GM23248 (cell line): ENCODE data around the gene SLC9A5. TPM values are rescaled to one million over a fixed set of nuclear protein-coding genes. Genes with fewer than 3 reads are reported as not detected.
A peak's percentile ranks its signal among the peaks of the same experiment; 100 is the strongest.

Experiments used
- DNase-seq: peaks from one replicate; pipeline ENCODE4 v3.0.0-alpha.2; 2015
- H2AFZ ChIP-seq: fragments of 200-600 bp; sonication (generic); 2 replicates; pipeline ENCODE4 v1.6.1; 2016; ENCODE audit warnings: antibody characterized with exemption
- H3F3A ChIP-seq: fragments of 200-600 bp; sonication (generic); 2 replicates; pipeline ENCODE4 v1.6.1; 2016; ENCODE audit warnings: mild to moderate bottlenecking, antibody characterized with exemption, mixed run types; ENCODE audit not compliant: insufficient read depth
- H3K27ac ChIP-seq: fragments of 200-600 bp; sonication (generic); 2 replicates; pipeline ENCODE4 v1.5.1; 2016; ENCODE audit warnings: mild to moderate bottlenecking
- H3K27me3 ChIP-seq: fragments of 200-600 bp; sonication (generic); replicated peaks from 2 replicates; pipeline ENCODE4 v1.6.1; 2016; ENCODE audit warnings: mild to moderate bottlenecking; ENCODE audit not compliant: insufficient read depth
- H3K36me3 ChIP-seq: fragments of 200-600 bp; sonication (generic); 2 replicates; pipeline ENCODE4 v1.6.1; 2016; ENCODE audit warnings: low read depth, mild to moderate bottlenecking
- H3K4me1 ChIP-seq: fragments of 200-600 bp; sonication (generic); 2 replicates; pipeline ENCODE4 v1.6.1; 2016; ENCODE audit warnings: mild to moderate bottlenecking; ENCODE audit not compliant: insufficient read depth
- H3K4me2 ChIP-seq: fragments of 200-600 bp; sonication (generic); one replicate; pipeline ENCODE4 v1.6.1; 2016; ENCODE audit warnings: mild to moderate bottlenecking; ENCODE audit not compliant: unreplicated experiment
- H3K4me3 ChIP-seq: fragments of 200-600 bp; sonication (generic); 2 replicates; pipeline ENCODE4 v1.5.1; 2016; ENCODE audit warnings: mild to moderate bottlenecking
- H3K79me2 ChIP-seq: fragments of 200-600 bp; sonication (generic); 2 replicates; pipeline ENCODE4 v1.6.1; 2016; ENCODE audit warnings: mild to moderate bottlenecking; ENCODE audit not compliant: insufficient read depth
- H3K9ac ChIP-seq: fragments of 200-600 bp; sonication (generic); 2 replicates; pipeline ENCODE4 v1.6.1; 2016; ENCODE audit warnings: mild to moderate bottlenecking
- H3K9me2 ChIP-seq: fragments of 200-600 bp; sonication (generic); 2 replicates; pipeline ENCODE4 v1.6.1; 2016; ENCODE audit warnings: mixed run types, mild to moderate bottlenecking, moderate library complexity; ENCODE audit not compliant: insufficient read depth
- H3K9me3 ChIP-seq: fragments of 200-600 bp; sonication (generic); one replicate; pipeline ENCODE4 v1.6.1; 2017; ENCODE audit warnings: low read depth
- H4K20me1 ChIP-seq: fragments of 200-600 bp; sonication (generic); 2 replicates; pipeline ENCODE4 v1.6.0; 2016; ENCODE audit not compliant: insufficient read depth
- EZH2 ChIP-seq: fragments of 200-600 bp; sonication (generic); IDR thresholded peaks from 2 replicates; pipeline ENCODE4 v1.6.1; 2018; ENCODE audit warnings: antibody characterized with exemption, mild to moderate bottlenecking; ENCODE audit not compliant: insufficient read depth, poor library complexity, severe bottlenecking
- EZH2phosphoT487 ChIP-seq: fragments of 200-600 bp; sonication (generic); IDR thresholded peaks from 2 replicates; pipeline ENCODE4 v1.6.1; 2018; ENCODE audit warnings: antibody characterized with exemption, moderate library complexity, mild to moderate bottlenecking, low read depth; ENCODE audit not compliant: insufficient read depth
- WGBS, 2 experiments: methylation state at CpG; one replicate each; pipeline ENCODE4 v1.1.6; 2015 to 2017; ENCODE audit warnings: low lambda C conversion rate in 2 of 2, low coverage in 1 of 2; ENCODE audit errors: missing lambda C conversion rate in 2 of 2; 5-methylcytosine and 5-hydroxymethylcytosine counted together
- in situ Hi-C: fragments of 300-500 bp; cut with MboI; formaldehyde crosslinking; loops from 2 replicates; pipeline ENCODE4 v1.15.0; 2020
- polyA plus RNA-seq: library from polyadenylated mRNA; unstranded; fragments of >200 nt; fragmentation: Nextera tagmentation; extraction: Ambion mirVana; gene quantifications from 2 replicates; pipeline ENCODE4 v1.2.1, GENCODE V29; 2016
- total RNA-seq: library from RNA; depleted of rRNA; stranded (reverse); fragments of >200 nt; shearing (Covaris generic); gene quantifications from 2 replicates; pipeline ENCODE4 v1.2.3, GENCODE V29; 2014

The SLC9A5 gene
- total and polyA plus RNA-seq, 2 experiments from 2014 or later: 2.2 to 2.5 TPM

- peaks cover 32% of the 10 kb centered on the region for H3K4me1 ChIP-seq
- H3K4me3 ChIP-seq: no peak overlapping the region
- H3K9me2 ChIP-seq: no peaks in the 10 kb centered on the region
- no peak overlapping the region for H2AFZ ChIP-seq
- H4K20me1 ChIP-seq: no peaks in the 10 kb centered on the region
- H3K27me3 ChIP-seq: no peaks in the 10 kb centered on the region
- H3K36me3 ChIP-seq: no peaks in the 10 kb centered on the region
- no peak for DNase-seq
- in situ Hi-C loops: no loop called here
- H3F3A ChIP-seq: peaks cover 30% of the 10 kb centered on the region
- H3K27ac ChIP-seq: no peak overlapping the region
- no peaks in the 10 kb centered on the region for H3K9me3 ChIP-seq
- no peak overlapping the region for H3K4me2 ChIP-seq
- no peak overlapping the region for H3K9ac ChIP-seq
- peaks cover 26% of the 10 kb centered on the region for H3K79me2 ChIP-seq
- no peak for TF ChIP-seq EZH2phosphoT487
- 97 to 100% methylated on average over 3 of the region's 3 CpGs for WGBS, 2 experiments
These were observed 10.6 kb upstream of the SLC9A5 start for GRCh38 chr16:67238278-67238575.

- no peaks in the 10 kb centered on the region for H3K36me3 ChIP-seq
- peaks cover 33% of the 10 kb centered on the region for H3K79me2 ChIP-seq
- H4K20me1 ChIP-seq: no peaks in the 10 kb centered on the region
- H3F3A ChIP-seq: peaks cover 35% of the 10 kb centered on the region
- H3K27ac ChIP-seq: no peak overlapping the region
- WGBS, 2 experiments: 83 to 89% methylated on average over 9 of the region's 9 CpGs
- no peaks in the 10 kb centered on the region for H3K27me3 ChIP-seq
- no peak overlapping the region for H2AFZ ChIP-seq
- peaks cover 39% of the 10 kb centered on the region for H3K4me1 ChIP-seq
- H3K9ac ChIP-seq: no peak overlapping the region
- in situ Hi-C loops: no loop called here
- H3K9me2 ChIP-seq: no peaks in the 10 kb centered on the region
- no peak for DNase-seq
- H3K4me2 ChIP-seq: no peak overlapping the region
- TF ChIP-seq EZH2 (no peak), EZH2phosphoT487 (no peak)
- no peak overlapping the region for H3K4me3 ChIP-seq
- no peaks in the 10 kb centered on the region for H3K9me3 ChIP-seq
These were observed 9.8 kb upstream of the SLC9A5 start for GRCh38 chr16:67238806-67239470.

- no peaks in the 10 kb centered on the region for H3K27me3 ChIP-seq
- H3K79me2 ChIP-seq: peaks cover 36% of the 10 kb centered on the region
- peak overlapping the region; percentile 79 for H3K9ac ChIP-seq
- no peaks in the 10 kb centered on the region for H3K36me3 ChIP-seq
- DNase-seq: peak; percentile 61
- peak overlapping the region; percentile 20 for H3K4me2 ChIP-seq
- peak overlapping the region; percentile 95 for H3K27ac ChIP-seq
- peaks cover 55% of the 10 kb centered on the region for H3K4me1 ChIP-seq
- WGBS, 2 experiments: 46 to 48% methylated on average over 4 of the region's 4 CpGs
- H2AFZ ChIP-seq: no peak overlapping the region
- in situ Hi-C loops: no loop called here
- TF ChIP-seq EZH2 (no peak), EZH2phosphoT487 (no peak)
- H3K9me3 ChIP-seq: no peaks in the 10 kb centered on the region
- H3K9me2 ChIP-seq: no peaks in the 10 kb centered on the region
- no peak overlapping the region for H3K4me3 ChIP-seq
- H3F3A ChIP-seq: peaks cover 51% of the 10 kb centered on the region
- H4K20me1 ChIP-seq: no peaks in the 10 kb centered on the region
These were observed 8.3 kb upstream of the SLC9A5 start for GRCh38 chr16:67240506-67240905.

GRCh38 chr16:67241008-67241900 lies 7.5 kb upstream of the SLC9A5 start:
- no peaks in the 10 kb centered on the region for H4K20me1 ChIP-seq
- H3K9me3 ChIP-seq: no peaks in the 10 kb centered on the region
- H3K27me3 ChIP-seq: no peaks in the 10 kb centered on the region
- 13 to 16% methylated on average over 10 of the region's 10 CpGs for WGBS, 2 experiments
- no peaks in the 10 kb centered on the region for H3K36me3 ChIP-seq
- H3K4me1 ChIP-seq: peaks cover 56% of the 10 kb centered on the region
- H2AFZ ChIP-seq: peak overlapping the region; percentile 66
- H3K4me3 ChIP-seq: peak overlapping the region; percentile 13; the same call in 1 of the 2 replicates
- H3K27ac ChIP-seq: peak overlapping the region; percentile 95
- in situ Hi-C loops: no loop called here
- peaks cover 54% of the 10 kb centered on the region for H3F3A ChIP-seq
- peak overlapping the region; percentile 79 for H3K9ac ChIP-seq
- peak; percentile 92 for DNase-seq
- H3K9me2 ChIP-seq: no peaks in the 10 kb centered on the region
- TF ChIP-seq EZH2: no peak
- H3K4me2 ChIP-seq: peak overlapping the region; percentile 47
- H3K79me2 ChIP-seq: peaks cover 36% of the 10 kb centered on the region
